Endothelial cell (in vitro differentiated cells): ENCODE results near the gene ARFRP1. TPM values are rescaled to one million over a fixed set of nuclear protein-coding genes. Genes with fewer than 3 reads are reported as not detected.

ENCODE experiments used
- DNase-seq: peaks from one replicate; pipeline ENCODE4 v3.0.0; 2021; ENCODE audit warnings: low spot score
- H3K27ac Mint-ChIP-seq: one replicate; pipeline ENCODE4 v1.8.0; 2021; ENCODE audit warnings: mixed read lengths, inconsistent platforms; ENCODE audit not compliant: unreplicated experiment
- H3K27me3 Mint-ChIP-seq: one replicate; pipeline ENCODE4 v1.8.0; 2021; ENCODE audit warnings: mild to moderate bottlenecking, moderate library complexity, mixed read lengths, inconsistent platforms; ENCODE audit not compliant: unreplicated experiment
- H3K36me3 Mint-ChIP-seq: one replicate; pipeline ENCODE4 v1.8.0; 2021; ENCODE audit warnings: mild to moderate bottlenecking, low read depth, mixed read lengths, inconsistent platforms; ENCODE audit not compliant: unreplicated experiment
- H3K4me1 Mint-ChIP-seq: one replicate; pipeline ENCODE4 v1.8.0; 2021; ENCODE audit warnings: mild to moderate bottlenecking, mixed read lengths, inconsistent platforms; ENCODE audit not compliant: unreplicated experiment
- H3K4me3 Mint-ChIP-seq: one replicate; pipeline ENCODE4 v1.8.0; 2021; ENCODE audit warnings: mild to moderate bottlenecking, mixed read lengths, inconsistent platforms; ENCODE audit not compliant: unreplicated experiment
- H3K9me3 Mint-ChIP-seq: one replicate; pipeline ENCODE4 v1.8.0; 2021; ENCODE audit warnings: mixed read lengths, inconsistent platforms; ENCODE audit not compliant: unreplicated experiment
- total RNA-seq: library from RNA; stranded (reverse); fragmentation: NEBNext Ultra II Directional; extraction: Animal tissue kit (Norgen Biotek cat#: 25700); gene quantifications from one replicate; pipeline ENCODE4 v1.2.1, GENCODE V29; 2021; ENCODE audit not compliant: unreplicated experiment
- TF ChIP-seq, protein P1 (sequence below): fragments of 200-600 bp; sonication (generic); IDR thresholded peaks from one replicate; pipeline ENCODE4 v1.5.0; 2021; ENCODE audit warnings: antibody characterized with exemption; ENCODE audit not compliant: unreplicated experiment

Gene ARFRP1
- total RNA-seq, 1 donor from 2014 or later: 33.4 TPM

GRCh38 chr20:63659370-63659769, 48.4 kb downstream of the ARFRP1 start:
- TF ChIP-seq, protein P1, sequence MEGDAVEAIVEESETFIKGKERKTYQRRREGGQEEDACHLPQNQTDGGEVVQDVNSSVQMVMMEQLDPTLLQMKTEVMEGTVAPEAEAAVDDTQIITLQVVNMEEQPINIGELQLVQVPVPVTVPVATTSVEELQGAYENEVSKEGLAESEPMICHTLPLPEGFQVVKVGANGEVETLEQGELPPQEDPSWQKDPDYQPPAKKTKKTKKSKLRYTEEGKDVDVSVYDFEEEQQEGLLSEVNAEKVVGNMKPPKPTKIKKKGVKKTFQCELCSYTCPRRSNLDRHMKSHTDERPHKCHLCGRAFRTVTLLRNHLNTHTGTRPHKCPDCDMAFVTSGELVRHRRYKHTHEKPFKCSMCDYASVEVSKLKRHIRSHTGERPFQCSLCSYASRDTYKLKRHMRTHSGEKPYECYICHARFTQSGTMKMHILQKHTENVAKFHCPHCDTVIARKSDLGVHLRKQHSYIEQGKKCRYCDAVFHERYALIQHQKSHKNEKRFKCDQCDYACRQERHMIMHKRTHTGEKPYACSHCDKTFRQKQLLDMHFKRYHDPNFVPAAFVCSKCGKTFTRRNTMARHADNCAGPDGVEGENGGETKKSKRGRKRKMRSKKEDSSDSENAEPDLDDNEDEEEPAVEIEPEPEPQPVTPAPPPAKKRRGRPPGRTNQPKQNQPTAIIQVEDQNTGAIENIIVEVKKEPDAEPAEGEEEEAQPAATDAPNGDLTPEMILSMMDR: no peak
- no peak overlapping the region for H3K27ac Mint-ChIP-seq
- peaks cover 18% of the 10 kb centered on the region for H3K4me1 Mint-ChIP-seq
- no peaks in the 10 kb centered on the region for H3K9me3 Mint-ChIP-seq
- peak overlapping the region; percentile 96 for H3K4me3 Mint-ChIP-seq
- peaks cover 15% of the 10 kb centered on the region for H3K27me3 Mint-ChIP-seq
- DNase-seq: no peak
- no peaks in the 10 kb centered on the region for H3K36me3 Mint-ChIP-seq

DNA sequence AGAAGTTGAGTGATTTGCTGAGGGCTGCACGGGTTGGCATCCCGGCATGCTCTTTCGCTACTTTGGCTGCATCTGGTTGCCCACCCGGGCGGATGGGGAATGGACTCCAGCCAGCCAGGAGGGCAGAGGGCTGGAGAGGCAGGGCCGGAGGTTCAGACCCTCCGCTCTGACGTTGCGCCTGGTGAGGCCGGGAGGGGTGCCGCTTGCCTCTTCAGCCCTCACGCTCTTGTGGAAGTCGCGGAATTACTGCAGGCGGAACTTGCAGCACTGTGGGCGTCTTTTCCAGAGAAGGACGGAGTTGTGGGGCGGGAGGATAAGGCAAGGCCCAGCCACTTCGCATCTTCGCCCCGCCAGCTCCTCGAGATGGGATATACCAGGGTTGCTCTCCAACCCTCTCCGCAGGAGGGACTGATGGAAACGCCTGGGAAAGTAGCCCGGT, 49.0 kb downstream of the ARFRP1 start:
- TF ChIP-seq, protein P1: no peak
- no peak for DNase-seq
- no peaks in the 10 kb centered on the region for H3K36me3 Mint-ChIP-seq

DNA sequence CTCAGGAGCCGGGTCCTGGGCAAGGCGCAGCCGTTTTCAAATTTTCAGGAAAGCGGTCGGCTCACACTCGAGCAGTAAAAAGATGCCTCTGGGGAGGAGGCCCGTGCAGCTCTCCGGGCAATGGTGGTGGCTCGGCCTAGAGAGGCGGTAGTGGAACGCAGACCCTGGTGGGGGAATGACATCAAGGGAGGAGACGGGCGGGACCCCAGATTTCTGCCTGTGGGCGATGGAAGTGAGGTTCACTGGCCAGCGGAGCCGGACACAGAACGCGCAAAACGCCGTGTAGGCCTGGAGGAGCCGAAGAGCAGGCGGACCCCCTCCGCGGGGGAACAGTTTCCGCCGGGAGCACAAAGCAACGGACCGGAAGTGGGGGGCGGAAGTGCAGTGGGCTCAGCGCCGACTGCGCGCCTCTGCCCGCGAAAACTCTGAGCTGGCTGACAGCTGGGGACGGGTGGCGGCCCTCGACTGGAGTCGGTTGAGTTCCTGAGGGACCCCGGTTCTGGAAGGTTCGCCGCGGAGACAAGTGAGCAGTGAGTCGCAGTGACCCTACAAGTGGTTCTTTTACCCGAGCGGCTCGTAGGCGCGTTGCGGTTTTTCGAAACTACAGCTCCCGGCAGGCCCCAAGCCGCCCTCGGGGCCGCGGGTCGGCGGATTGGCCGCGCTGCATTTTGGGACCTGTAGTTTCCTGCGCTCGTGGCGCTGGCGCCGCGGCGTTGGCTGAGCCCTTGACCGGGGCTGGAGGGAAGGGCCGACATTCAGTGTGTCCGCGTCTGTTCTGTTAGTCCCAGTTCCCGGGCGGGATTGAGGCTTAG, 49.6 kb downstream of the ARFRP1 start, which contains the start of gene RTEL1:
TSS of gene RTEL1 (plus strand) at position 376 of the 812 bp plus-strand sequence. CDS start 1,091 bp downstream, outside the sequence.
- TF ChIP-seq, protein P1: no peak
- peaks cover 18% of the 10 kb centered on the region for H3K4me1 Mint-ChIP-seq
- H3K27me3 Mint-ChIP-seq: peaks cover 17% of the 10 kb centered on the region
- H3K27ac Mint-ChIP-seq: peak within 1 kb of the TSS; percentile 86
- peak; percentile 93 for DNase-seq
- peak within 1 kb of the TSS; percentile 96 for H3K4me3 Mint-ChIP-seq
- no peaks in the 10 kb centered on the region for H3K9me3 Mint-ChIP-seq
- no peaks in the 10 kb centered on the region for H3K36me3 Mint-ChIP-seq

More for the DNA sequence above, 49.0 kb downstream of the ARFRP1 start:
- H3K4me1 Mint-ChIP-seq: peaks cover 18% of the 10 kb centered on the region
- no peaks in the 10 kb centered on the region for H3K9me3 Mint-ChIP-seq
- H3K27me3 Mint-ChIP-seq: peaks cover 18% of the 10 kb centered on the region
- no peak overlapping the region for H3K27ac Mint-ChIP-seq
- peak overlapping the region; percentile 96 for H3K4me3 Mint-ChIP-seq

GRCh38 chr20:63657260-63657936, 50.4 kb downstream of the ARFRP1 start:
- H3K27me3 Mint-ChIP-seq: peaks cover 15% of the 10 kb centered on the region
- no peaks in the 10 kb centered on the region for H3K9me3 Mint-ChIP-seq
- TF ChIP-seq, protein P1: no peak
- no peaks in the 10 kb centered on the region for H3K36me3 Mint-ChIP-seq
- peaks cover 18% of the 10 kb centered on the region for H3K4me1 Mint-ChIP-seq
- H3K4me3 Mint-ChIP-seq: peak overlapping the region; percentile 96
- no peak for DNase-seq
- no peak overlapping the region for H3K27ac Mint-ChIP-seq
